ENCODE measurements around the gene NPDC1.

Gene NPDC1

DNA sequence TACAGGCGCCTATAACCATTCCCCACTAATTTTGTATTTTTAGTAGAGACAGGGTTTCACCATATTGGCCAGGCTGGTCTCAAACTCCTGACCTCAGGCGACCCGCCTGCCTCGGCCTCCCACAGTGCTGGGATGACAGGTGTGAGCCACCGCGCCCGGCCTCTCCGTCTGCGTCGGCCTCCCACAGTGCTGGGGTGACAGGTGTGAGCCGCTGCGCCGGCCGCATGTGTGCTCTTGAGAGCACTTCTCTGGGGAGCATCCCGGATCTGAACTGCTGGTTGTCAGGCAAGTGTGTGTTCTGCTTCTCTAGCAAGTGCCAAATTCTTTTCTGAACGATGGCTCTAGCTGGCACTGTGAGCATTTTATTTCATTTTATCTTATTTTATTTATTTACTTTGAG is 11.6 kb upstream of the NPDC1 start:
- DNase-seq: no peak

DNA sequence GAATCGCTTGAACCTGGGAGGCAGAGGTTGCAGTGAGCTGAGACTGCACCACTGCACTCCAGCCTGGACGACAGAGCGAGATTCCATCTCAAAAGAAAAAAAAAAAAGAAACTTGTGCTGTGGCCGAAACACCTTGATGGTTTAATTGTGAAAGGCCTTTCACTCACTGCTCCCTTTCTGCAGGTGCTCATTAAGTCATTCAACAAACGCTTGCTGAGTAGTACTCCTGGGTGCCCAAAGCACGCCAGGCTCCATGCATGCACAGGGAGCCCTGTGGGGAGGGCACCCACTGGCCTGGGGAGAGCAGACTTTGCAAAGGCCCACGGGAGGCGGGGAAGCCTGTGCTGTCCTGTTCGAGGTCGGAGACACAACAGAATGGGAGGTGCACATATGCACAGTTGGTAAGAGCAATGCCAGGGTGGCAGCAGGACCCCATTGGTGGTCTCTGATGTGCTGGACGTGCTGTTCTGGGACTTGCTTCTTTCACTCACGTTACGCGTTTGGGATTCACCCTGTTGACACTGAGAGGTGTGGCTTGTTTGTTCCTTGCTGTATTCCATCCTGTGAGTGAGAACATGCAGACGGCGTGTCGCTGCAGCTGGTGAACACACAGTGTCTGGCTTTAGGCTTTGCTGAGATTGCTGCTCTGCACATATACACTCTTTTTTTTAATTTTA is 10.9 kb upstream of the NPDC1 start:
- no peak for DNase-seq

DNA sequence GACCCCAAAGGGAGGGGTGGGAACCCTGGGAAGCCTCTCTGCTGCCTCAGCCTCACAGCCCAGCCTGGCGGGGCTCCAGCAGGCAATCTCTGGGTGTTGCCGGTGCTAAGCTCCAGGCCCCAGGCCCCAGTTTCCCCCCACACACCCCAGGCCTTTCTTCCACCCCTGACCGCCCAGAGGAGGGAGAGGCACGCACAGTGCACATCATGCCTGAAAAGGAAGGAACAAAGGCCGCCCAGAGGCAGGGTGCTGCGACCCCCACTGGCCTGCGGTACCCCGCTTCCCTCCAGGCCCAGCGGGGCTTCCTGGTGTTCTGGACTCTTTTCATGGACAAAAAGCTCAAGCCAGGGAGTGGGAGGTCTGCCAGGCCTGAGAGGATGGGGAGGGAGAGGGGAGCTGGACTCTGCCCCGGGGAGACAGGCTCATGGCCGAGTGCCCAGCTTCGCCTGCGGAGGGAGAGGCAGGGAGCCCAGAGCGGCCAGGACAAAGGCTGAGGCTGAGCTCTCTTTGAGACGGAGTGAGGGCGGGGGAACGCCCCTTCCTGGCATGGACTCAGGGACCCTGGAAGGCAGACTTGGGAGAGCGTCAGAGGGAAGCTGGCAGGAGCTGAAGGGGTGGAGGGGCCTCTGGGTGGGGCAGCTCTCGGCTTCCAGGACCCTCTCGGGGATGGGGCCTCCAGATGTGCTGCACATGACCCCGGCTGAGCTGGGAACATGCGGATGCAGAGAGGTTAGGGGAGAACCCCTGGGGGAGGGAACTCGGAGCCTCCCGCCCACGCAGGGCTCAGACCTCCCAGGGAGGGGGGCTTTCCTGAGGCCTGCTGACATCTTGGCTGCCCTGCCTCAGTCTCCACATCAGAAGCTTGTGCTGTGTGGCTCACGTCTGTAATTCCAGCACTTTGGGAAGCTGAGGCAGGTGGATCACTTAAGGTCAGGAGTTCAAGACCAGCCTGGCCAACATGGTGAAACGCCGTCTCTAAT is 9.7 kb upstream of the NPDC1 start:
- peak; percentile 50 to 98 (median 92) for DNase-seq

DNA sequence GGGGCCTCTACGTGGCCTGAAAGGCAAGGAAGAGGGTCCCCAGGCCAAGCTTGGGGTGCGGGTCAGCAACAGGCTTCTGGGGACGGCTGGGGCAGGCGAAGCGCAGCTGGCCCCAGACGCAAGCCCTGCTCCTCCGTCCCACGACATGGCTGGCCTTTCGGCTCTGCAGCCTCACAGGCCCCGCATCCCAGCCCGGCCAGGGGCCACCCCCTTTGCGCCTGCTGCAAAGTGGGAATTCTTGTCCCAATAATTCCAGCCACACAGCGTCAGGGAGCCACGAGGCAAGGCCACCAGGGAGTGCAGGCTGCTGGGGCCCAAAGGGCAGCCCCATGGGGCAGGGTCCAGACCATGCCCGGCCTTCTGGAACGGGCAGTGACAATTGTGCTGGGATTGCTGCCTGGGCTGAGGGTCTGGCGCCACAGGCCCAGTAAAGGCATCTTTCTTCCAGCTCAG is 9.0 kb upstream of the NPDC1 start:
- DNase-seq: peak in 28 of 56 donors; percentile 47 to 88 (median 76)

DNA sequence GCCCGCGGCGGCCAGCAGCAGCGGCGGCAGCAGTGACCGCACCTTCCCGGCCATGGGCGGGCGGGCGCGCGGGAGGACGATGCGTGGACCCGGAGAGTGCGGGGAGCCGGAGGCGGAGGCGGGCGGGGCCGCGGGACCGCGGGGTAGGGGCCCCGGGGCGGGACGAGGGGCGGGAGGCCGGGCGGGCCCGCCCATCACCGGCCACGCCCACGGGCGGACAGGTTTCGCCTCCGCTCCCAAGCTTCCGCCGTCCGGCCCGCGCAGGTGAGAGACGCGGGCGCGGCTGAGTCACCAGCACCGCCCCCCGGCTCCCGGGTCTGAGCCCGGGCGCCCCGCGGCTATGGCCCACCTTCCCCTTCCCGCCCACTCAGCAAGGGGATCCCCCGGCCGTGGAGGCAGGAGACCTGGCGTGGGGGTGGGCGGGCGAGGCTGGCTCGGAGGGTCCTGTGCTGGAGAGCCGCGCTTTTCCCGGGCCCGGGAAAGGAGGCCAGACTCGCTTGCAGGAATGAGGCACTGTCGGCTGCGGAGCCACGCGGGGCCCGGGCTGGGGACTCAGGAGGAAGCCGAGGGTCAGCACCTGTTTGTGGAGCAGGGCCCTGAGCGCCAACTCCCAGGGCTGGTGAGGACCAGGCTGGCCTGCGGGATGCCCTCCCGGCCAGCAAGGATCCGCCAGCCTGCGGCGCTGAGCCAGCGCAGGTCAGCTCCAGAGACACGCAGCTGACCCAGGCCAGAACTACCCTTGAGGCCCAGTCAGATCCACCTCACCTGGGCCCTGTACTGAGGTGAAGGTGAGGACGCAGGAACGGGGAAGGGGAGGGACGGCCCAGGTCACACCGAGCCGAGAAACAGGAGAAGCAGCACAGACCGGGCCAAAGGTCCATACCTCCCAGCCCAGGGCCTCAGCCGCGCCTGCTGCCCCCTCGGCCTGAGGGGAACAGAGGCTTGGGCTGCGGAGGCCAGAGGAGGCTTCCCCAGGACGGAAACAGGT is 8.3 kb upstream of the NPDC1 start, which contains the start of gene ENTPD2:
TSS of gene ENTPD2 (minus strand) at position 118 of the 988 bp plus-strand sequence. CDS start at position 54, 64 bp downstream.
- peak in 2 of 56 donors; percentile 45 to 71 for DNase-seq

DNA sequence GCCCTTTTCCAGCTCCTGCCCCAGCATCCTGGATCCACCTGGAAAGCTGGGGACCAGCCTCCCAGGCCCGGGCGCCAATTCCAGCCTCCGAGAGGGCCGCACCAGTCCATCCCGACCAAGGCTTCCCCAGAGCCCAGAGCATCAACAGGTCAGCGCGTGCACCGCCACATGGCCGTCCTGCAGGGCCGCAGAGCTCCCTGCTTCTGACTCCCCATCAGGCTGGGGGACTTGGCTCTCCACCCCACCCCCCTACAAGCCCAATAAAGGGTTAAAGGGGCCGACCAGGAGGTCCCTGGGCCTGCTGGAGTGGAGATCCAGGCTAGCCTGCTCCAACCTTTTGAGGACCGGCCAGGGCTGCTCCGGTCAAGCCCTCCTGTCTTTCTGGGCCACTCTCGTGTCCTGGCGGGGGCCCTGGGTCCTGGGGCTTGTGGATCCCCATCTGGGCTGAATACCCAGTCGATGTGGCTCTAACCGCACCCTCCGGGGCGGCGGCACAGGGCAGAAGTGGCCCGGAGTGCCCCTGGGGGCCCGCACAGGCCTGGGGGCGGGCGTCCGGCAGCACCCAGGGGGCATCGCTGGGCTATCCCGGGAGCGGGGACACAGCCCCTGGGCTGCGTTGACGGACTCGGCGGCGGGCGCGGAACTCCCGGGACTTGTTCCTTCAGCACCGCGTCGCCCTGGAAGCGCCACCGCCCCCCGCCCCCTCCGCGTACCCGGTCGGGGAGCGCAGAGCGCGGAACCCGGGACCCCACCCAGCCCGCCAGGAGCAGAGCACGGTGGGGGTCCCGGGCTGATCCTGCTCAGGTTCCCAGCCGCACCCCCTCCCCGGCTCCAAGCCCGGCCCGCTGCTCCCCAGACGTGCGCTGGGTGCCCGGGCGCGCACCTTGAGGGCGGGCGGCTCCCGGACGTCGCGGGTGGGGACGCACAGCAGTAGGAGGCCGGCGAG is 7.3 kb upstream of the NPDC1 start:
- no peak for DNase-seq

DNA sequence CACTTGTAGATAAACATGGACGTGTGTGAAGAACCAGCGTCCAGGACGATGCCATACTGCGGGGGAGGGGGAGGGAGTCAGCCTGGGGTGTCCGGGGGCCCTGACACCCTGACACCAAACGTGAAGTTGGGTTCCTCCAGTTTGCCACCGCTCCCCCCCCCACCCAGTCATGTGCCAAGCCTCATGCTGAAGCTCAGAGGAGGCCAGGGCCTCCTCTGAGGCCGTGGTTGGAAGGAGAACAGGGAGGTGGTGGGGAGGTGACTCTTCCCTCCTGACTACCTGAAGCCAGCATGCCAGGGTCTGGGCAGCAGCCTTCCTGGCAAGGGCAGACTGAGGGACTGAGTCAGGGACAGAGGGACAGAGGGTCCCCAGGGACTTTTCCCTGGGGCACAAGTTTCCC is 6.3 kb upstream of the NPDC1 start:
- no peak for DNase-seq

DNA sequence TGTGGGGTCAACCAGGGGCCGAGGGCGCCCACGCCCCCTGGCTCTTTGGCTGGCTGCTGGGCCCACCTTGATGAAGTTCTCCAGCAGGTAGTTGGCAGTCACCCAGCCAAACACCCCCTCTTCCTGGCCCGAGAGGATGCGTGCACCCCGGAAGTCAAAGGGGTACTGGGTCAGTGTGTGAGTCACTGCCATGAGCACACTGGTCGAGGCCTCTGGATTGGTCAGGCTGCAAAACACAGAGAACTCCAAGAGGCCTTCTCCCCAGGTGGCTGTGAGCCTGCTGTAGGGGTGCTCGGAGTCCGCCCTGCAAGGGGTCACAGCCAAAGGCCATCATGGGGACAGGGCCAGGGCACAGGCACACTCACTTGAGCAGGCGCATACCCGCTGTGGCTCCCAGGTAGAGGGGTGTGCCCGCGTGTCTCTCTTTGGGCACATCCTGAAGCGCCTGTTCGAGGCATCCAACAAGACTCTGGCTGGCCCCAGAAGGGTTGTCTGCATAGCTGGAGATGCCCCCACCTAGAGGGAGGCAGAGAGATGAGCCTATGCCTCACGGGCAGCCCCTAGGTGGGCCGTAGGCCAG is 5.3 kb upstream of the NPDC1 start:
- no peak for DNase-seq

DNA sequence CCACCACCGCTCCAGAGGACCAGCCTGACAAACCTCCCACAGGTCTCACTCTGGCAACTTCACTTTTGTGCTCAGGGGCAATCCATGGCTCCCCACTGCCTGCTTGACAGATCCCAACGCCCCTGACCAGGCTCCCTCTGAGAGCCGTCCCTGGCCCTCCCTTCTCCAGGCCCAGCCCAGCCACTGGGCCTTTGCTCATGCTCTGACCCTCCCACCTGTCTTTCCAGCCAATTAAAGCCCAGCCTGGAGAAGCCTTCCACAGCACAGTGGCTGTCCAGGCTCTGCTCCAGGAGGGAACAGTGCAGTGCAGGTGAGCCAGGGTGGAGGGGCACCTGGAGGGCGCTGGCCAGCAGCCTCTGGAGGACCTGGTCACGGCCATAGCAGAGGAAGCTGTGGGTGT is 4.6 kb upstream of the NPDC1 start:
- no peak for DNase-seq

DNA sequence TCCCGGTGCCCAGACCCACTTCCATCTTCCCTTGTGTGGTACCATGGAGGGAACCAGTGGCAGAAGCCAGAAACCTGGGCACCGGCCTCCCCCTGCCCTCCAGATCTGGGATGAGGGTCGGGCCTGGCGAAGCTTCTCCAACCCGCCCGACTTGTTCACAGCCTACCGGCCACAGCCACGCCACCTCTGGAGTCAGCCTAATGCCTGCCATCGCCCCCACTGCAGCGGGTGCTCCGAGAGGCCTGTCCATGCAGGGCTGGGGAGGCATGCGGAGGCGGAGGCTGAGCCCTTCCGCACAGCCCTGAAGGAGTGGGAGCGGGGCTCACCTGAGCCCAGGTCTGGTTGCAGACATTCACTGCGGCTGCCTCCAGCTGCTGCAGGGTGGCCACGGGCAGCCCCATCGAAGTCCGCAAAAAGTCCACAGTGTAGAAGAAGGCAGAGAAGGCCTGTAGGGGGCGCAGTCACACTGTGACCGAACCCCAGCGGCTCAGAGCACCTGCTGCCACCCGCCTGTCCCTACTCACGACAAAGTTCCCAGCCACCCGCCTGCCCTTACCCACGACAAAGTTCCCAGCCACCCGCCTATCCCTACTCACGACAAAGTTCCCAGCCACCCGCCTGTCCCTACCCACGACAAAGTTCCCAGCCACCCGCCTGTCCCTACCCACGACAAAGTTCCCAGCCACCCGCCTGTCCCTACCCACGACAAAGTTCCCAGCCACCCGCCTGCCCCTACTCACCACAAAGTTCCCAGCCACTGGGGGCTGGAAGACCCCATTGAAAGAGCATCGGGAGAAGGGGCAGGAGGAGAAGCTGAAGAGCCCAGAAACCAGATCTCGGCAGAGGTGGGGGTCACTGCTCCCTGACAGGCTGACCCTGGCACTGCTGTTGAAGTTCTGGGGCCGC is 3.8 kb upstream of the NPDC1 start:
- peak in 41 of 56 donors; percentile 5 to 77 (median 49) for DNase-seq

DNA sequence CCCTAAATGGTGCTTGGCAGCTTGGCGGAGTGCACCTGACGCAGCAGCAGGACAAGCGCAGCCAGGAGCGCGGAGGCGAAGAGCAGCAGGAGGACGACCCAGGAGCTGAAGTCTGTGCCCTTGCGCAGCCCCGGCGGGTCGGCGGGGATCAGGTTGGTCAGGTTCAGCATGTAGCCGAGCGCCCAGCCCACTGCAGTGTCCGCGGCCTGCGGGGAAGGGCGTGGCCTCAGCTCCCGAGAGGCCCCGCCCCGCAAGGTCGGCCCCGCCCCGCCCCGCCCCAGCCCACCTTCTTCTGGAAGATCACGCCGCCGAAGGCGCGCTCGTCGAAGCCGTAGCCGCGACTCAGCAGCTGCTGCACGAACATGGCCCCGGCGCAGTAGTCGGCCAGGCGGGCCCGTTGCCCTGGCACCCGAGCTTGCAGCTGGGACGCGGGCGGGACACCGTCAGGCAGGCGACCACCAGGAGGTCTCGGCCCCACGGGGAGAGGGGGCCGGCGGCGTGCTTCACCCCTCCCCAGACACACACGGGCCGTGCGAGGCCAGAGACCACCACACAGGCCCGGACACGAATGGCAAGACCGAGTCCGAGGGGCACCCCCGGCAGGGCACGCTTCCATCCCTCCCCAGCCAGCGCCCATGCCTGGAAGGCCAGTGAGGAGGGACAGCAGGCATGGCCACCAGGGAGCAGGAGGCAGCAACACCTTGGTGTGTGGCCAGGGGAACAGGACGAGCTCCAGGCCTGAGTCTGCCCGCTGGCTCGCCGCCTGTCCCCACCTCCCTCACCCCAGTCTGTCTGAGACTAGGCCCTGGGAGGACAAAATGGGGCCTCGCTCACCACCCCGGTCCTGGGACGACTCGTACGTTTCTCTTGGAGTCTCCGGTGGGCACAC is 2.9 kb upstream of the NPDC1 start:
- peak in 24 of 56 donors; percentile 23 to 68 (median 40) for DNase-seq

DNA sequence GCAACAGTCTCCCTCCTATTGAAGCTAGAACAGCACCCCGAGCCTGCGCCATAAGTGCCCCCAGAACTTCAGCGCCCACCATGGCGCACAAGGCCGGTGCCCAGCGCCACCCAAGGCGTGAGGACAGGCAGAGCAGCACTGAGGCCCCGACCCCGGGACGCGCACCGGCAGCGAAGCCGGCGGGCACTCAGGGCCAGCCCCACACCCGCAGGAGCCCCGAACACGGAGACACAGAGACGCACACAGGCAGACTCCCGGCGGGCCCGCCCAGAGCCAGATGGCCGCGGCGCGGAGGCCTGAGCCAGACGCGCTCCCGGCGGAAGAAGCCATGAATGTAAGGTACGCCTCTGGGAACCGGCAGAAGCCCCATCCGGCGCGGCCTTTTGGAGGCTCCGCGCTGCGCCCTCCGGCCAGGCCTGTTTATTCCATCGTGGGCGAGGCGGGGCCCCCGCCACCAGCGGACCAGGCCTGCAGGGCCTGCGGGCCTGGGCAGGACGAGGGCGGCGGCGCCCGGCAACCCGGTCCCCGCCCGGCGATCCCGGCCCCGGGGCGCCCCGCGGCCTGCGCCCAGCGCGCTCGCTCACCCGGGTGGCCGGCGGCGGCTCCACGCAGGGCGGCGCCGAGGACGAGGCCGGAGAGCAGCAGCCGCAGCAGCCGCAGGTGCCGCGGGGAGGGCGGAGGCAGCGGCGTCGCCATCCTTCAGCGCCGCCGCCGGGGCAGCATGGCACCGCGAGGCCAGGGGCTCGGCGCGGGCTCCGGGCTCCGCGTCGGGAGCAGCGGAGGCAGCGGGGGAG is 486 bp downstream of the NPDC1 start:
- DNase-seq: peak in 11 of 56 donors; percentile 20 to 67 (median 27)

DNA sequence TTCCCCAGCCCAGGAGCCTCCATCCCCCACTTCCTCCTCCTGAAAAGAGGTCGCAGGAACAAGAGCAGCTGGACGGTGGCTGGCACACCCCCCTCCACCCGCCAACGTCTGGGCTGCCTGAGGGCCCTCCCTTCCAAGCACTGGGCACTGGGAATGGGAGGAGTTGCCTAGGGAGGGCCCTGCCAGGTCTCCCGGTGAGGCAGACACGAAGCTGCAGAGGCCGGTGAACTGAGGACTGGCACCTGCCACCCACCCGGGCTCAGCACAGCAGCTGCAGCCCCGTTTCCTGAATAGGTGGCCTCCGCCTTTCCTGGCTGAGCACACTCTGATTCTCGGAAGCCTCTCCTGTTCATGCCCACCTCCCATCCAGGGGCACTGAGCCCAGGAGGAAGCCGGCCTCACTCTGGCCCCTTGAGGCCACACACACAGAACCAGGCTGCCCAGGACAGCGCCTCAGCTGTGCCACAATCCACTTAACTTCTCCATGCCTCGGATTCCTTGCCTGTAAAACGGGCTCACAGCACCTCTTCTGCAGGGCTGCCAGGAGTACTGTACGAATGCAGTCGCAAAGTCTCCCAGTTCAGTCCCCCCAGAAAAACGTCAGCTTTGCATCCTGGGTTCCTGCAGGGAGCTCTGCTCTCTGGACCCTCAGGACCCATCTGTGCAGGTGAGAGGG is 1.3 kb downstream of the NPDC1 start:
- DNase-seq: peak in 4 of 56 donors; percentile 21 to 64 (median 34)

DNA sequence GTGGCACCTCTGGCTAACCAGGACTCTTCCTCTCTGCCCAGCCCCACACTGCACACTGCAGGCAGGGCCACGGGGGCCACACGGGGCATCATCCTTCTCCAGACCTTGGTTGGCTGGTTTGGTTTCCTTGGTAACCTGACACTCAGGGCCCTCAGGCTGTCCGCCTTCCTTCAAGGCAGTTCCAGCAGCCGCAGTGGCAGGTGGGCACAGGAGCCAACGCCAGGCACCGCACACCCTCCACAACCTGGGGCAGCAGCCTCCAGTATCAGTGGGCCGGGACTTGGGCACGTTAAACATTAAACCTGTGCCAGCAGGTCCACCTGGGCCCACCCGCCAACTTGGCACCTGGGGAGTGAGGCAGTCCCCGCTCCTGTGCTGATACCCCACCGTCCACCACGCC is 1.9 kb downstream of the NPDC1 start:
- DNase-seq: no peak
